C4-2B (cell line): ENCODE results near the gene FREY1.

Experiments
- CTCF ChIP-seq: fragments of 450-650 bp; conservative IDR thresholded peaks from 2 replicates; pipeline ENCODE4 v1.5.1; 2017; ENCODE audit warnings: mild to moderate bottlenecking
- ZFX ChIP-seq: fragments of 450-650 bp; IDR thresholded peaks from 2 replicates; pipeline ENCODE4 v1.6.1; 2017

- no peak for TF ChIP-seq CTCF
- TF ChIP-seq ZFX = peak; percentile 26; the same call in 1 of the 2 replicates
Measured at GRCh38 chr11:45934580-45935318, 27.7 kb upstream of the FREY1 start.
